Measurements from ENCODE around the gene SMARCD3.

DNA sequence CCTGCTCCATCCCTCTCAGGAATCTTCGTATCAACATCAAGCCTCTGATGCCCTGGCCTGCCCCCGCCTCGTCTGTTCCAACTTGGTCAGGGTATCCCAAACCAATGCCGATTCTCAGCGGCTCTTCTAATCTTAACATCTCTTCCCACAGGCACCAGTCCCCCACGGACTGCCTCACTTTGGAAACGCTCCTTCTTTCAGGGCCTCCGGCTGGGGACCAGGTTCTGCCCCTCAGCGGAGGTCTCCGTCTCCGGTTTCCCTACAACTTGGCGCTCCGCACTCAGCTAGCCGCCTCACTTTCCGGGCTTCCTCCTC, 22.0 kb downstream of the SMARCD3 start:
- TF ChIP-seq, protein P1, sequence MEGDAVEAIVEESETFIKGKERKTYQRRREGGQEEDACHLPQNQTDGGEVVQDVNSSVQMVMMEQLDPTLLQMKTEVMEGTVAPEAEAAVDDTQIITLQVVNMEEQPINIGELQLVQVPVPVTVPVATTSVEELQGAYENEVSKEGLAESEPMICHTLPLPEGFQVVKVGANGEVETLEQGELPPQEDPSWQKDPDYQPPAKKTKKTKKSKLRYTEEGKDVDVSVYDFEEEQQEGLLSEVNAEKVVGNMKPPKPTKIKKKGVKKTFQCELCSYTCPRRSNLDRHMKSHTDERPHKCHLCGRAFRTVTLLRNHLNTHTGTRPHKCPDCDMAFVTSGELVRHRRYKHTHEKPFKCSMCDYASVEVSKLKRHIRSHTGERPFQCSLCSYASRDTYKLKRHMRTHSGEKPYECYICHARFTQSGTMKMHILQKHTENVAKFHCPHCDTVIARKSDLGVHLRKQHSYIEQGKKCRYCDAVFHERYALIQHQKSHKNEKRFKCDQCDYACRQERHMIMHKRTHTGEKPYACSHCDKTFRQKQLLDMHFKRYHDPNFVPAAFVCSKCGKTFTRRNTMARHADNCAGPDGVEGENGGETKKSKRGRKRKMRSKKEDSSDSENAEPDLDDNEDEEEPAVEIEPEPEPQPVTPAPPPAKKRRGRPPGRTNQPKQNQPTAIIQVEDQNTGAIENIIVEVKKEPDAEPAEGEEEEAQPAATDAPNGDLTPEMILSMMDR (conservative IDR thresholded peaks at IDR 0.05; ENCODE audit: low read depth in 2 of 2): no peak
- TF ChIP-seq EZH2phosphoT487 (IDR thresholded peaks at IDR 0.05; ENCODE audit: unreplicated experiment): no peak

Data from GM23338 (cell line).